Brain pericyte (primary cell): ENCODE data around the gene RFWD3.

Experiments
- DNase-seq: peaks from one replicate; pipeline ENCODE4 v3.0.0-alpha.2; 2012; ENCODE audit warnings: low read depth, low spot score

RFWD3 gene

DNA sequence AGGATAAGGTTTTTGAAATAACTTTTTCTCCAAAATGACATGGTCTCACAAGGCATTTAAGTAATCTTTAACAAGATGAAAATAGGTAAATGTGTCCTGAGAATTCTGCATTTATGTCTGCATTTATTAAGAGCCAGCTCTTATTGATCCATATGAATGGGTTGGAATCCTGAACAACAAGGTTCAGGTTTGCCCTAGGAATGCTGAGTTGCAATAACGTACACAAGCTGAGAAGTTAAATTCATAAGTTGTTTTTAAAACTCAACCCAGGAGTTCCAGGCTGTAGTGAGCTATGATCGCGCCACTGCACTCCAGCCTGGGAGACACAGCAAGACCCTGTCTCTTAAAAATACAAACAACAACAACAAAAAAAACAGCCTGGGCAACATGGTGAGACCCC lies 87.8 kb downstream of the RFWD3 start:
- DNase-seq, result no peak

DNA sequence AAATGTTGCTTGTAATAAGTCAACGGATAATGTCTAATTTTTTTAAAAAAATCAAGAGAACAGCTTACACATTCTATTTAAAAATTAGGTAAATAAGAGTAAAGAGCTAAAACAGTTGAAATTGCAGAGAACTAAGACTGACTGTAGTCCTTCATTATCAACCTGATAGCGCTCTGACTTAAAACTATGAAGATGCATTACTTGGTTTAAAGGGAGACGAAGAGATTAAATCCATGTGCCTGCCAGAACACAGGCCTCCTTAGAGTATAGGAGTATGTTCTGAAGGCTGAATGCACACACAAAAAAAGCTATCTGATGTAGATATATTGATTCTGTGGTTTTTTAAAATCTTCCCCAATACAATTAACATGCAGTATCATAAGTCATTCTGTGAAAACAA lies 88.2 kb downstream of the RFWD3 start:
- no peak for DNase-seq

DNA sequence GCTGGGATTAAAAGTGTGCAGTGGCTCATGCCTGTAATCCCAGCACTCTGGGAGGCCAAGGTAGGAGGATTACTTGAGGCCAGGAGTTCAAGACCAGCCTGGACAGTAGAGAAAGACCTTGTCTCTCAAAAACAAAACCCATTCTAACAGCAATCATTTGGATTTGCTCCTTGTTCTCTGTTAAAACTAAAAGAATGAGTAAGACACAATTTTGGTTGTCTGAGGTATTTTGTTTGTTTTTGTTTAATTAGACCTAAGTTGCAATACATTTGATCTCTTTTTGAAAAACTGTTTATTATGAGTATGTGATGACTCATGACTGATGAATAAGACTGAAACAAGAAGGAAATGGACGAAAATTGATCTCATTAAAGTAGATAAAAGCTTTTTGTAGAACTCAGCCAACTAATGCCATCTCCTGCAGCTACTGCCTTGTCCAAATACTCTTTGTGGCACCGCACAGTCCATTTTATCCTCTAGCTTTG lies 88.8 kb downstream of the RFWD3 start:
- DNase-seq, result no peak

DNA sequence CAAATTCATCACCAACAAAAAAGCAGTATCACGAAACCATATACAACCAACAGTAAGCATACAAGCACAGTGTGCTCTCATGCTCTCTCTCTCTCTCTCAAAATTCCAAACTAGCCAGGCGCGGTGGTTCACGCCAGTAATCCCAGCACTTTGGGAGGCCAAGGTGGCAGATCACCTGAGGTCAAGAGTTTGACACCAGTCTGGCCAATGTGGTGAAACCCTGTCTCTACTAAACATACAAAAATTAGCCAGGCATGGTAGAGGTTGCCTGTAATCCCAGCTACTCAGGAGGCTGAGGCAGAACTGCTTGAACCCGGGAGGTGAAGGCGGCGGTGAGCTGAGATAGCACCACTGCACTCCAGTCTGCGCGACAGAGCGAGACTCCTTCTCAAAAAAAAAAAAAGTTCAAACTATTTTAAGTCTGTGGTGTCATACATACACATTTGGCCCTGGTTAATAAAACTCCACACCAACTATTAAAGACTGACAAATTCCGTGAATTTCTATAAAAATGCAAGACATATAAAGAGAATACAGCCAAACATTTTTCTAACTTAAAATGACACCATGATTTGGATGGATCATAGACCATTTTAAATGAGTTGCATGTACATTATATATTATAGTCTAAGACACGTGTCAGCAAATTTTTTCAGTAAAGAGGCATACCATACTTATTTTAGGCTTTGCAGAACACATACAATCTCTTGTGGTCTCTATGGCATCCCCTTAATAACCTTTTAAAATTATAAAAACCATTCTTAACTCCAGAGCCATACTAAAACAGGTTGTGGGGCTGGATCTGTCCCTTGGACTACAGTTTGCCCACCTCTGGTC lies 90.7 kb downstream of the RFWD3 start:
- no peak for DNase-seq

DNA sequence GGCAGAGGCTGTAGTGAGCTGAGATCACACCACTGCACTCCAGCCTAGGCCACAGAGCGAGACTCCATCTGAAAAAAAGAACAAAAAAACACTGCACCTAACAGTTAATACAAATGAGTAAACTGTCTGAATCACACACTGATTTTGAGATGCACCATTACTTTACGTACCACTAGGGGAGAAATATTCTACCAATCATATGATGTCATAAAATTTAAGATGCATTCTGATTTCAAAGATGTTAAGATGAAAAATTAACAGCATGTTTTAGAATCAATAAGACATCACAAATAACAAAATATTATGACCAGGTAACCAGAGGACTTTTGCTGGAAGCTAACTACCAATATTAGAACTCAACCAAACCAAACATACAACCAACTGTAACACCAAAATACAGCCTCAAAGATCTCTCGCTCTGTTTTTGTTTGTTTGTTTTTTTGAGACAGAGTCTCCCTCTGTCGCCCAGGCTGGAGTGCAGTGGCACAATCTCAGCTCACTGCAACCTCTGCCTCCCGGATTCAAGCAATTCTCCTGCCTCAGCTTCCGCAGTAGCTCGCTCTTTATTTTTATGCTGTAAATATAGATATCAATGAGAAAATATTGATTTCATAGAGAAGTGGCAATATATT lies 91.4 kb downstream of the RFWD3 start:
- no peak for DNase-seq

DNA sequence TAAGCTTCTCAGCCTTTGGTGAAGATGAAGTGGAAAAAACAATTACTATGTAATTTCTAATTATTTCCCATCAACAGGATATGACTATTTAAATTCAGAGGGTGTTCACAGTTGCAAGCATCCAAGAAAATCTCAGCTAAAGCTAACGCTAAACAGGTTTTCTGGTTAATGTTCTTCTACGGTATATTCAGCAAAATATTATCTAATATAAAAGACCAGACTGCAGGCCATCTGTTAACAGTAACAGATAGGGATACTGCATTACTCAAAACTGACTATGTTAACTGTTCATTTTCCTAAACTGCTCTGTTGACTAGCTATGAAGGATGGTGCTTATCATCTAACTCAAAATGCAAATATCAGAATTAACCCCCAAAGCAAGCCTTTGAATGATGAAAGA lies 92.5 kb downstream of the RFWD3 start:
- DNase-seq, result no peak

DNA sequence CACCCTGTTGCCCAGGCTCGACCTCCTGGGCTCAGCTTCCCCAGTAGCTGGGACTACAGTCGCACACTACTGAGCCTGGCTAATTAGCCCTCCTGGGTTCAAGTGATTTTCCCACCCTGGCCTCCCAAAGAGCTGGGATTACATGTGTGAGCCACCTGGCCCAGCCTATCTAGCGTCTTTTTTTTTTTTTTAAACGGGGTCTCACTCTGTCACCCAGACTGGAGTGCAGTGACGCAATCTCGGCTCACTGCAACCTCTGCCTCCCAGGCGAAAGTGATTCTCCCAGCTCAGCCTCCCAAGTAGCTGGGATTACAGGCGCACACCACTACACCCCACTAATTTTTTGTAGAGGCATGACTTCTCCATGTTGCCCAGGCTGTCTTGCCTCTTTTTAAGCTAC lies 93.1 kb downstream of the RFWD3 start:
- no peak for DNase-seq
